Liver (tissue), 3 donors: ENCODE measurements around the gene LDLRAD4.

ENCODE experiments used
- RAD21 ChIP-seq, 2 donors: IDR thresholded peaks; 2 replicates each; pipeline ENCODE4 v1.6.1; 2016; ENCODE audit warnings: antibody characterized with exemption in 2 of 2, mild to moderate bottlenecking in 2 of 2
- TF ChIP-seq, protein P1 (sequence below): fragments of 150-350 bp; IDR thresholded peaks from 2 replicates; pipeline ENCODE4 v1.5.1; 2017; ENCODE audit warnings: improper control_type of control experiment, low read depth, low read length; ENCODE audit not compliant: missing input control
- TF ChIP-seq, protein P2 (sequence below): IDR thresholded peaks from 2 replicates; pipeline ENCODE4 v1.6.1; 2016; ENCODE audit warnings: antibody characterized with exemption
- donor health status: healthy.
- donor health status: healthy.

DNA sequence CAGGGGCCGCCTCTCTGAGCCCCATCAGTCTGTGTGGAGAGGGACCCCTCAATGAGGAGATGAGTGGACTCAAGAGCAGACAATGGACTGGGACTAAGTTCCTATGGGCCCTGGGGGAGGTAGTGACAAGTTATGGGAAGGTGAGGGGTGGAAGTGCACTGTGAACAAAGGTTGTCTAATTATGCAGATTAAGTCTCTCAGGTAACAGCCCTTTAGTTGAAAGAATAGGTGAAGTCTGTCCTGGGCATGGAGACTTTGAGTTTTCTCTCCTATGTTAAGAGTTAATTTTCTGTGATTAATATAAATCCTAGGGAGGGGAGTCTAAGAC, 264.0 kb downstream of the LDLRAD4 start:
- TF ChIP-seq, protein P1, sequence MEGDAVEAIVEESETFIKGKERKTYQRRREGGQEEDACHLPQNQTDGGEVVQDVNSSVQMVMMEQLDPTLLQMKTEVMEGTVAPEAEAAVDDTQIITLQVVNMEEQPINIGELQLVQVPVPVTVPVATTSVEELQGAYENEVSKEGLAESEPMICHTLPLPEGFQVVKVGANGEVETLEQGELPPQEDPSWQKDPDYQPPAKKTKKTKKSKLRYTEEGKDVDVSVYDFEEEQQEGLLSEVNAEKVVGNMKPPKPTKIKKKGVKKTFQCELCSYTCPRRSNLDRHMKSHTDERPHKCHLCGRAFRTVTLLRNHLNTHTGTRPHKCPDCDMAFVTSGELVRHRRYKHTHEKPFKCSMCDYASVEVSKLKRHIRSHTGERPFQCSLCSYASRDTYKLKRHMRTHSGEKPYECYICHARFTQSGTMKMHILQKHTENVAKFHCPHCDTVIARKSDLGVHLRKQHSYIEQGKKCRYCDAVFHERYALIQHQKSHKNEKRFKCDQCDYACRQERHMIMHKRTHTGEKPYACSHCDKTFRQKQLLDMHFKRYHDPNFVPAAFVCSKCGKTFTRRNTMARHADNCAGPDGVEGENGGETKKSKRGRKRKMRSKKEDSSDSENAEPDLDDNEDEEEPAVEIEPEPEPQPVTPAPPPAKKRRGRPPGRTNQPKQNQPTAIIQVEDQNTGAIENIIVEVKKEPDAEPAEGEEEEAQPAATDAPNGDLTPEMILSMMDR: no peak
- TF ChIP-seq, protein P2, sequence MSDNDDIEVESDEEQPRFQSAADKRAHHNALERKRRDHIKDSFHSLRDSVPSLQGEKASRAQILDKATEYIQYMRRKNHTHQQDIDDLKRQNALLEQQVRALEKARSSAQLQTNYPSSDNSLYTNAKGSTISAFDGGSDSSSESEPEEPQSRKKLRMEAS: no peak
- TF ChIP-seq RAD21 (IDR thresholded peaks at IDR 0.05): no peak
